B cell (primary cell): ENCODE data around the gene ZNF81. TPM values are rescaled to one million over a fixed set of nuclear protein-coding genes. Genes with fewer than 3 reads are reported as not detected.

Experiments
- ATAC-seq: fragments of 200-7000 bp; cut with Tn5 transposase; one replicate; pipeline ENCODE4 v1.10.0; 2021; ENCODE audit warnings: low read depth, mild to moderate bottlenecking, moderate number of reproducible peaks, moderate library complexity
- CTCF ChIA-PET: fragments of 350-600 bp; sonication (Branson Sonifier 250); formaldehyde crosslinking; loops from one replicate; lab custom pipeline; 2021; ENCODE audit warnings: antibody characterized with exemption, inconsistent platforms; lab: Charles Lee
- POLR2A ChIA-PET: fragments of 350-600 bp; sonication (Branson Sonifier 250); formaldehyde crosslinking; loops from one replicate; lab custom pipeline; 2021; ENCODE audit warnings: antibody characterized with exemption; lab: Charles Lee
- DNase-seq: peaks from one replicate; pipeline ENCODE4 v3.0.0; 2013
- H2AFZ ChIP-seq: 2 replicates; pipeline ENCODE4 v1.6.1; 2012; ENCODE audit warnings: mild to moderate bottlenecking, low read depth, low read length; ENCODE audit not compliant: insufficient read depth, poor library complexity, severe bottlenecking
- H3K27ac ChIP-seq, 2 donors: 1 replicate in 1 of 2; 2 replicates in 1 of 2; pipeline ENCODE4 v1.5.1; 2012 to 2013; ENCODE audit warnings: low read length in 2 of 2, mild to moderate bottlenecking in 2 of 2, moderate library complexity in 1 of 2
- H3K27me3 ChIP-seq, 4 experiments: fragments of 200-600 bp in 1 of 4; sonication (generic) in 1 of 4; replicated peaks in 1 of 4; 1 replicate in 2 of 4; 2 replicates in 2 of 4; pipeline versions ENCODE4 v1.6.1 to v1.7.0; 2013 to 2016; ENCODE audit warnings: low read length in 3 of 4, mild to moderate bottlenecking in 2 of 4, mixed read lengths in 1 of 4, moderate library complexity in 1 of 4; ENCODE audit not compliant: insufficient read depth in 4 of 4, control insufficient read depth in 3 of 4; ENCODE audit errors: control extremely low read depth in 1 of 4
- H3K36me3 ChIP-seq, 2 experiments: replicated peaks in 1 of 2; 1 replicate in 1 of 2; 2 replicates in 1 of 2; pipeline versions ENCODE4 v1.6.1 to v1.7.1; 2013; ENCODE audit warnings: low read length in 1 of 2; ENCODE audit not compliant: insufficient read depth in 2 of 2, control insufficient read depth in 1 of 2; ENCODE audit errors: control extremely low read depth in 1 of 2, extremely low read depth in 1 of 2
- H3K4me1 ChIP-seq, 2 donors: fragments of 200-600 bp in 1 of 2; sonication (generic) in 1 of 2; 1 replicate in 1 of 2; 2 replicates in 1 of 2; pipeline versions ENCODE4 v1.5.1 to v1.6.1; 2013 to 2017; ENCODE audit warnings: low read length in 2 of 2; ENCODE audit not compliant: control insufficient read depth in 2 of 2, insufficient read depth in 2 of 2
- H3K4me2 ChIP-seq: replicated peaks from 2 replicates; pipeline ENCODE3; 2012; ENCODE audit warnings: mild to moderate bottlenecking, low read depth, low read length; ENCODE audit not compliant: poor library complexity, severe bottlenecking
- H3K4me3 ChIP-seq, 5 experiments: fragments of 200-600 bp in 1 of 5; sonication (generic) in 1 of 5; 1 replicate in 3 of 5; 2 replicates in 2 of 5; pipeline versions ENCODE4 v1.5.1 to v1.7.0; 2011 to 2016; ENCODE audit warnings: low read length in 4 of 5, mild to moderate bottlenecking in 4 of 5, low read depth in 2 of 5, control low read depth in 1 of 5, moderate library complexity in 1 of 5; ENCODE audit not compliant: insufficient read depth in 1 of 5; ENCODE audit errors: control extremely low read depth in 1 of 5, extremely low read depth in 1 of 5
- H3K79me2 ChIP-seq: fragments of 200-600 bp; sonication (generic); one replicate; pipeline ENCODE4 v1.6.0; 2016; ENCODE audit warnings: low read length; ENCODE audit not compliant: control insufficient read depth, insufficient read depth
- H3K9ac ChIP-seq: fragments of 200-600 bp; sonication (generic); 2 replicates; pipeline ENCODE4 v1.6.1; 2017; ENCODE audit warnings: mild to moderate bottlenecking, low read length, moderate library complexity
- H3K9me3 ChIP-seq, 3 donors: one replicate each; pipeline versions ENCODE4 v1.6.1 to v1.7.1; 2013; ENCODE audit warnings: low read length in 2 of 3; ENCODE audit not compliant: control insufficient read depth in 2 of 3, insufficient read depth in 1 of 3; ENCODE audit errors: control extremely low read depth in 1 of 3
- H4K20me1 ChIP-seq: 2 replicates; pipeline ENCODE4 v1.6.0; 2012; ENCODE audit warnings: mild to moderate bottlenecking, low read length; ENCODE audit not compliant: insufficient read depth, control insufficient read depth, poor library complexity, severe bottlenecking
- H3K27ac Mint-ChIP-seq: one replicate; pipeline ENCODE4 v1.8.0; 2021; ENCODE audit warnings: mixed read lengths
- H3K27me3 Mint-ChIP-seq: one replicate; pipeline ENCODE4 v1.8.0; 2021; ENCODE audit warnings: mixed read lengths
- H3K4me1 Mint-ChIP-seq: one replicate; pipeline ENCODE4 v1.8.0; 2021; ENCODE audit warnings: mixed read lengths
- H3K4me3 Mint-ChIP-seq: one replicate; pipeline ENCODE4 v1.8.0; 2021; ENCODE audit warnings: mixed read lengths
- H3K9me3 Mint-ChIP-seq: one replicate; pipeline ENCODE4 v1.8.0; 2022; ENCODE audit warnings: mixed read lengths; ENCODE audit not compliant: insufficient read depth
- CTCF ChIP-seq: fragments of 200-600 bp; IDR thresholded peaks from one replicate; pipeline ENCODE4 v1.8.0; 2022; ENCODE audit warnings: antibody characterized with exemption, mild to moderate bottlenecking
- EZH2 ChIP-seq: IDR thresholded peaks from 2 replicates; pipeline ENCODE4 v1.6.1; 2012; ENCODE audit warnings: borderline replicate concordance, low read depth, mild to moderate bottlenecking, moderate library complexity, low read length; ENCODE audit not compliant: insufficient read depth, poor library complexity, severe bottlenecking
- WGBS: methylation state at CpG from one replicate; pipeline ENCODE4 v1.1.5; 2013; ENCODE audit warnings: missing lambda C conversion rate; ENCODE audit not compliant: insufficient coverage; 5-methylcytosine and 5-hydroxymethylcytosine counted together
- intact Hi-C: fragments of 100-400 bp; cut with micrococcal nuclease; formaldehyde crosslinking; loops from one replicate; pipeline ENCODE4 v1.10.0; 2022
- polyA plus RNA-seq: library from polyadenylated mRNA; depleted of rRNA; stranded (reverse); fragments of >200 nt; gene quantifications from 2 replicates; pipeline ENCODE4 v1.2.3, GENCODE V29; 2012
- total RNA-seq, 2 donors: library from RNA; stranded (reverse); fragments of 120-200 nt in 1 of 2; gene quantifications; 1 replicate in 1 of 2; 2 replicates in 1 of 2; pipeline versions ENCODE4 v1.2.3 to v1.2.4, GENCODE V29; 2013 to 2022

Gene ZNF81
- total and polyA plus RNA-seq, 2 donors (not counting 1 experiment from before 2014, with no cell fraction given), result 3.5 to 17.7 TPM

- no peak overlapping the region for H3K4me2 ChIP-seq
- H4K20me1 ChIP-seq, result no peaks in the 10 kb centered on the region
- no peak overlapping the region for H3K9ac ChIP-seq
- no peaks in the 10 kb centered on the region for H3K36me3 ChIP-seq
- no peaks in the 10 kb centered on the region for H3K9me3 Mint-ChIP-seq
- H2AFZ ChIP-seq, result no peak overlapping the region
- H3K4me1 Mint-ChIP-seq, result no peaks in the 10 kb centered on the region
- H3K4me1 ChIP-seq, result no peaks in the 10 kb centered on the region
- WGBS, result no CpG with 5 or more reads among the region's 2 CpGs
- POLR2A ChIA-PET, result no interaction called here
- intact Hi-C loops, result no loop called here
- no peaks in the 10 kb centered on the region for H3K27me3 Mint-ChIP-seq
- CTCF ChIA-PET, result no interaction called here
- no peaks in the 10 kb centered on the region for H3K27me3 ChIP-seq
- H3K27ac Mint-ChIP-seq, result no peak overlapping the region
- no peak overlapping the region for H3K4me3 Mint-ChIP-seq
- DNase-seq (no peak), ATAC-seq (no peak)
- H3K4me3 ChIP-seq, result no peak overlapping the region
- H3K27ac ChIP-seq, result no peak overlapping the region
- H3K79me2 ChIP-seq, result no peaks in the 10 kb centered on the region
- TF ChIP-seq EZH2, result no peak
- TF ChIP-seq CTCF, result no peak
- no peaks in the 10 kb centered on the region for H3K9me3 ChIP-seq
These were observed 39.6 kb upstream of the ZNF81 start for GRCh38 chrX:47797084-47797483.

- TF ChIP-seq EZH2 (no peak), CTCF (no peak)
- H3K79me2 ChIP-seq, result no peaks in the 10 kb centered on the region
- no peak overlapping the region for H3K27ac ChIP-seq
- ChIA-PET CTCF (no interaction called here), POLR2A (no interaction called here)
- no peaks in the 10 kb centered on the region for H3K36me3 ChIP-seq
- no peaks in the 10 kb centered on the region for H3K4me1 Mint-ChIP-seq
- H3K9me3 Mint-ChIP-seq, result no peaks in the 10 kb centered on the region
- no peak overlapping the region for H3K4me2 ChIP-seq
- no peak overlapping the region for H3K27ac Mint-ChIP-seq
- no peak overlapping the region for H3K4me3 ChIP-seq
- no peak overlapping the region for H3K4me3 Mint-ChIP-seq
- H3K27me3 ChIP-seq, result no peaks in the 10 kb centered on the region
- H3K4me1 ChIP-seq, result no peaks in the 10 kb centered on the region
- intact Hi-C loops, result no loop called here
- no peaks in the 10 kb centered on the region for H4K20me1 ChIP-seq
- H2AFZ ChIP-seq, result no peak overlapping the region
- ATAC-seq (no peak), DNase-seq (no peak)
- WGBS, result no CpG with 5 or more reads among the region's 2 CpGs
- no peak overlapping the region for H3K9ac ChIP-seq
- H3K9me3 ChIP-seq, result no peaks in the 10 kb centered on the region
- no peaks in the 10 kb centered on the region for H3K27me3 Mint-ChIP-seq
These were observed 37.8 kb upstream of the ZNF81 start for GRCh38 chrX:47798861-47799260.
